GM12873 (cell line): Measurements from ENCODE around the gene OTOG.

Source experiments
- TF ChIP-seq, protein P1 (sequence below): IDR thresholded peaks from 2 replicates; pipeline ENCODE4 v1.5.1; 2012; ENCODE audit warnings: low read depth, mild to moderate bottlenecking, moderate library complexity, low read length, control low read depth; ENCODE audit not compliant: insufficient read depth; ENCODE audit errors: missing control alignments

OTOG gene

DNA sequence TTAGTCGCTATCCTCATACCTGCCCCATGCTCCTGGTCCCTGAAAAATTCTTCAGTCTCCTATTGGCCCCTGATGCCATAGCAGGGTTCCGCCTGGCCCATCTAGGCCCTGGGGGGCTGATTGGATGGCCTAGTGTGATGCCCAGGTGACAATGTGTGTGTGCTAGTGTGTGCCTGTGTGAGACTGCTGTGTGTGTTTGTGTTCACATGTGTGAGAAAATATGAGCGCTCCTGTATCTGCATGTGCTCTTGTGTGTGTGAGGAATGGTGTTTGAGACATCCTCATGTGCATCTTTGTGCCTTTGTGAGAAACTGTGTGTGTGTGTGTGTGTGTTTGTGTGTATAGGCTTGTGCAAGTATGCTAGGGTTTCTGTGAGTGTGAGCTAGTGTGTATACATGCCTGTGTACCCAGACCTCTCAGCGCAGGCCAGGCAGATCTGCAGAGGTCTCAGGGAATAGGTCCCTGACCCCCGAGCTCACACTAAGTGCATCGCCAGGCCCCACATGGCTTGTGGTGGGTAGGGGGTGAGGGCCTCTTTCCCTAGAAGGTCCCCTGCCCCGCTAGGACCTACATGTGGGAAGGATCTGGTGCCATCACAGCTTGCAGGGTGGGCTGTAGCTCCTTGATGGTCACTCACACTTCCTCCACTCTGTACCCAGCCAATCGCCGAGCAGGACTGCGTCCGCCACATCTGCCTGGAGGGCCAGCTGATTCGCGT lies 64.6 kb downstream of the OTOG start:
- TF ChIP-seq, protein P1, sequence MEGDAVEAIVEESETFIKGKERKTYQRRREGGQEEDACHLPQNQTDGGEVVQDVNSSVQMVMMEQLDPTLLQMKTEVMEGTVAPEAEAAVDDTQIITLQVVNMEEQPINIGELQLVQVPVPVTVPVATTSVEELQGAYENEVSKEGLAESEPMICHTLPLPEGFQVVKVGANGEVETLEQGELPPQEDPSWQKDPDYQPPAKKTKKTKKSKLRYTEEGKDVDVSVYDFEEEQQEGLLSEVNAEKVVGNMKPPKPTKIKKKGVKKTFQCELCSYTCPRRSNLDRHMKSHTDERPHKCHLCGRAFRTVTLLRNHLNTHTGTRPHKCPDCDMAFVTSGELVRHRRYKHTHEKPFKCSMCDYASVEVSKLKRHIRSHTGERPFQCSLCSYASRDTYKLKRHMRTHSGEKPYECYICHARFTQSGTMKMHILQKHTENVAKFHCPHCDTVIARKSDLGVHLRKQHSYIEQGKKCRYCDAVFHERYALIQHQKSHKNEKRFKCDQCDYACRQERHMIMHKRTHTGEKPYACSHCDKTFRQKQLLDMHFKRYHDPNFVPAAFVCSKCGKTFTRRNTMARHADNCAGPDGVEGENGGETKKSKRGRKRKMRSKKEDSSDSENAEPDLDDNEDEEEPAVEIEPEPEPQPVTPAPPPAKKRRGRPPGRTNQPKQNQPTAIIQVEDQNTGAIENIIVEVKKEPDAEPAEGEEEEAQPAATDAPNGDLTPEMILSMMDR = no peak

DNA sequence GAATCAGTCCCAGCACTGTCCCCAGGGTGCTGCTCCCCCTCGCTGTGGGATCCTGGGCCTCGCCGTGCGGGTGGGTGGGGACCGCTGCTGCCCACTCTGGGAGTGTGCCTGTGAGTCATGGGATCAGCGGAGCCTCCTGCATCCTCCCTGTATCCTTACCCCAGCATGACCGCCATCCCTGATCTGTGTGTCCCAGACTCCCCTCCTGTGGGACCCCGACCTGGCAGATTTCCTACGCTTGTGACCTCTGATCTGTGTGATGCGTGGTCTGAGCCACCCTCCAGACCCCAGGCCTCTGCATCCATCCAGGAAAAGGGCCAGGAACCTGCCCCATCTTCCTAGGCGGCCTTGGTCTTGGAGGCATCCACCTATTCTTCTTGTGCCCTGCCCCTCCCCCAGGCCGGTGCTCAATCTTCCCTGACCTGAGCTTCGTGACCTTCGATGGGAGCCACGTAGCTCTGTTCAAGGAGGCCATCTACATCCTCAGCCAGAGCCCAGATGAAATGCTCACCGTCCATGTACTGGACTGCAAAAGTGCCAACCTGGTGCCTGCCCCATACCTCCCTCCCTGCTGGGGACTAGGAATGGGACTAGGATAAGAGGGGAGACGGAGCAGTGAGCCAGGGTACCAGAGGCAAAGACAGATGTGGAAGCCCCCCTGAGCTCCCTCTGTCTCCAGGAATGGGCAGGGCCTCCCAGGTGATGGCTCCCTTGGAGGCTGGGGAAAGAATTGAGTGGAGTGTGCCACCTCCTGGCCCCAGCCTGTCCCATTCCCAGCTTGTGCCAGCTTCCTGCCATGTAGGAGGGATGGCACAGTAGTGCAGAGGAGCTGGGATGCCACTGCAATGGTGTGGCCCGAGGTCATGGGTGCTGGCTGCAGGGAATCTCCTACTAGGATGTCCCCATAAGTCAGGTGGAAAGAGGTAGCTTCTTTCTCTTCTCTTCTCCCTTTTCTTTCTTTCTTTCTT lies 65.4 kb downstream of the OTOG start:
- TF ChIP-seq, protein P1 = no peak

DNA sequence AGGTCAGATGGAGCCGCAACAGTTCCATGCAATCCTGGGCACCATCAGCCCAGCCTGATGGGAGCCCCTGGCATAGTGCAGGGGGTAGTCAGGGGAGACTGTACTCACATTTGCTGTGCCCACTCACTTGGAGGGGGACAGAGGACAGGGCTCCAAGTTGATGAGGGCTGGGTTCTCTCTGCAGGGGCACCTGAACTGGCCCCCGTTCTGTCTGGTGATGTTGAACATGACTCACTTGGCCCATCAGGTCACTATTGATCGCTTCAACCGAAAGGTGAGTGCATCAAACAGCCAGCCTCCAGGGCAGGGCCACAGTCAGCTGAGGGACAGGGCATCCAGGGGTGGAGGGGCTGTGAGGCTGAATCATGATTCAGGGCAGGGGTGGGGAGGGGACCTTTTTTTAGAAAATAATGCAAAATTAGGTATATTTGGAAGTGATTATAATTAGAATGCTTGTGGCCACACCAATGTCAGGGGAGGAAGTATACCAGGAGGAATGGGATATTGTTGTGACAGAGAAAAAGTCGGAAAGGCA lies 66.4 kb downstream of the OTOG start:
- TF ChIP-seq, protein P1 = no peak

DNA sequence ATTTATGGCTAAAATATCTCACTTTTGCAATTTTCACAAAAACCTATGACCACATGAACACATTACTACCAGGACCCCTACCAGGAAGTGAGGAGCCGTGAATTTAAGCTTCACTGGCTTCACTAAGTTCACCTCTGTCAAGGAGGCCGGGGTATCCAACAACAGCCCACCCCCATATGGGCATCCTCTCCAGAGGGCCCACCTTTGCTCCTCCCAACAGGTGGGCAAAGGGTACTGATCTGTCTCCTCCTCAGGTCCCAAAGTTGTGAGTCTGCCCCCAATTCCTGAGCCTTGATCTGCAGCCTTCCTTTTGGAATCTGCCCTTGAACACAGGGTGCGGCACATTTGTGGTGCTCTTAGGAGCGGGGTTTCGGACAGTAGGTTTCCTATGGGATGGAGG lies 66.9 kb downstream of the OTOG start:
- TF ChIP-seq, protein P1 = no peak

DNA sequence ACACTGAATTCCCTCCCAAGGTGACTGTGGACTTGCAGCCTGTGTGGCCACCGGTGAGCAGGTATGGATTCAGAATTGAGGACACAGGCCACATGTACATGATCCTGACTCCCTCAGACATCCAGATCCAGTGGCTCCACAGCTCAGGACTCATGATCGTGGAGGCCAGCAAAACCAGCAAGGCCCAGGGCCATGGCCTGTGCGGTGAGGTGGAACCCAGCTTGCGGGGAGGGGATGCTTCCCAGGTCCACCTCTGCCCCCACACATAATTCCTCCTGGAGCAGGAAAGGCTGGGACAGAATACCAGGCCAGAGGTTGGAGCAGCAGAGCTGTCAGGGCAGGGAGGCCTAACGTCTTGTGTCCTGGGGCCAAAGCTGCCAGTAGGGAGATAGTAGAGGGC lies 82.1 kb downstream of the OTOG start:
- TF ChIP-seq, protein P1 = no peak

DNA sequence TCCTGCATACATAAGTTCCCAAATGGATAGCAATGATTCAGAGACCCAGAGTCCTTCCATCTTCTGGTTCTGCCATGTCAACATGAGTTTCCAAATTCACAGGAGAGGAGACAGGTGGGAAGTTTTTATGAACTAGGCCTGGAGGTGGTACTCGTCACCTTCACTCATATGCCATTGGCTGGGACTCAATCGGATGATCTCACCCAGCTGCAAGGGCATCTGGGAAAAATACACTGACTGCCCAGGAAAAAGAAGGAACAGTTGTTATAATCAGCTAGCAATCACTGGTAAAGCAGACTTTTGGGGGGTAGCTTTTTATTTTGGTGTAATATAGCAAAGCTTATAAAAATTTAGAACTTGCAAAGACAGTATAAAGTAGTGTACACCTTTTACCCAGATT lies 83.9 kb downstream of the OTOG start:
- TF ChIP-seq, protein P1 = no peak
